ENCODE measurements around the gene HAPLN2. TPM values are rescaled to one million over a fixed set of nuclear protein-coding genes. Genes with fewer than 3 reads are reported as not detected.

The HAPLN2 gene
- total RNA-seq, 2 donors from 2014 or later, result 3.8 TPM; not detected in 1

- ATAC-seq (no peak), DNase-seq (ENCODE audit: low spot score in 2 of 2) (no peak)
- H3K9me3 Mint-ChIP-seq, result no peaks in the 10 kb centered on the region
- H3K36me3 Mint-ChIP-seq, result no peaks in the 10 kb centered on the region
- H3K27ac Mint-ChIP-seq, result no peak overlapping the region
These were observed 54.3 kb downstream of the HAPLN2 start for GRCh38 chr1:156673387-156674121.

Other genes with a start within 250 kb of the HAPLN2 start
- gene MEF2D, start 118.6 kb upstream of the HAPLN2 start, total RNA-seq, result 10 to 100 TPM; 31.7 to 62.5 TPM
- 10 to 100 TPM in 1 of 2 donors, 1 to 10 TPM in 1; 5.1 to 30.5 TPM for gene IQGAP3, start 46.9 kb upstream of the HAPLN2 start, total RNA-seq
- gene TTC24, start 39.7 kb upstream of the HAPLN2 start, total RNA-seq, result 1 to 10 TPM; 4.5 to 6.8 TPM
- 10 to 100 TPM; 71.4 to 95.1 TPM for gene NAXE, start 27.6 kb upstream of the HAPLN2 start, total RNA-seq
- gene GPATCH4, start 17.9 kb upstream of the HAPLN2 start, total RNA-seq, result 10 to 100 TPM; 26.1 to 35.8 TPM
- not detected for gene BCAN, start 22.7 kb downstream of the HAPLN2 start, total RNA-seq
- not detected for gene NES, start 58.0 kb downstream of the HAPLN2 start, total RNA-seq
- gene CRABP2, start 86.2 kb downstream of the HAPLN2 start, total RNA-seq, result 1 to 10 TPM; 1.6 to 2.3 TPM
- 10 to 100 TPM; 39.4 to 64.9 TPM for gene METTL25B, start 109.1 kb downstream of the HAPLN2 start, total RNA-seq
- gene ISG20L2, start 109.4 kb downstream of the HAPLN2 start, total RNA-seq, result 10 to 100 TPM; 46.2 to 50.7 TPM
- gene MRPL24, start 121.7 kb downstream of the HAPLN2 start, total RNA-seq, result 10 to 100 TPM; 61.4 to 70.4 TPM
- gene HDGF, start 132.3 kb downstream of the HAPLN2 start, total RNA-seq, result 100 to 1,000 TPM; 281 to 325 TPM
- gene PRCC, start 148.1 kb downstream of the HAPLN2 start, total RNA-seq, result 10 to 100 TPM; 44.5 to 72.1 TPM
- gene SH2D2A, start 197.4 kb downstream of the HAPLN2 start, total RNA-seq, result 100 to 1,000 TPM; 186 to 215 TPM
- under 1 TPM; 0.07 to 0.29 TPM for gene INSRR, start 239.7 kb downstream of the HAPLN2 start, total RNA-seq
- gene NTRK1, start 241.4 kb downstream of the HAPLN2 start, total RNA-seq, result 1 to 10 TPM; 5.3 to 7.2 TPM